Activated CD4-positive, CD25-positive, alpha-beta regulatory T cell (primary cell): Measurements from ENCODE around the gene TGFB1.
"Not testable (repeated sequence)": the region's sequence is repeated elsewhere in the genome, so short reads cannot be mapped to it uniquely, and the experiment has no call there.

ENCODE experiments used
- DNase-seq, 4 experiments: peaks; one replicate each; lab custom pipeline; 2025; lab: John Stamatoyannopoulos, UW

Gene TGFB1

GRCh38 chr19:41369769-41370168, 16.0 kb upstream of the TGFB1 start:
- DNase-seq, result no peak

DNA sequence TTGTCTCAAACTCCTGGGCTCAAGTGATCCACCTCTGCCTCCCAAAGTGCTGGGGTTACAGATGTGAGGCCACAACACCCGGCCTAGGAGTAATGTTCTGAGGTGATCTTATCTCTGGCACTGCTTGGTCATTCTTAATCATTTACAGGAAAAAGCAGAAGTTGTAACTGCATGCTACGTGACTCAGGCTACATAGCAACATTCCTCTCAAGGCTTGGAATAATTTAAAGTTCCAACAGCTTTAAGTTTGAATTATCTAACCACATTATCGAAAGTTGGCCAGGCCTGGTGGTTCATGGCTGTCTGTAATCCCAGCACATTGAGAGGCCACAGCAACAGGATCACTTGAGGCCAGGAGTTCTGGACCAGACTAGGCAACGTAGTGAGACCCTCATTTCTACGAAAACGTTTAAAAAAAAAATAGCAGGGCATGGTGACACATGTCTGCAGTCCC, 14.2 kb upstream of the TGFB1 start:
- no peak for DNase-seq

GRCh38 chr19:41366089-41366488, 12.4 kb upstream of the TGFB1 start:
- no peak for DNase-seq

DNA sequence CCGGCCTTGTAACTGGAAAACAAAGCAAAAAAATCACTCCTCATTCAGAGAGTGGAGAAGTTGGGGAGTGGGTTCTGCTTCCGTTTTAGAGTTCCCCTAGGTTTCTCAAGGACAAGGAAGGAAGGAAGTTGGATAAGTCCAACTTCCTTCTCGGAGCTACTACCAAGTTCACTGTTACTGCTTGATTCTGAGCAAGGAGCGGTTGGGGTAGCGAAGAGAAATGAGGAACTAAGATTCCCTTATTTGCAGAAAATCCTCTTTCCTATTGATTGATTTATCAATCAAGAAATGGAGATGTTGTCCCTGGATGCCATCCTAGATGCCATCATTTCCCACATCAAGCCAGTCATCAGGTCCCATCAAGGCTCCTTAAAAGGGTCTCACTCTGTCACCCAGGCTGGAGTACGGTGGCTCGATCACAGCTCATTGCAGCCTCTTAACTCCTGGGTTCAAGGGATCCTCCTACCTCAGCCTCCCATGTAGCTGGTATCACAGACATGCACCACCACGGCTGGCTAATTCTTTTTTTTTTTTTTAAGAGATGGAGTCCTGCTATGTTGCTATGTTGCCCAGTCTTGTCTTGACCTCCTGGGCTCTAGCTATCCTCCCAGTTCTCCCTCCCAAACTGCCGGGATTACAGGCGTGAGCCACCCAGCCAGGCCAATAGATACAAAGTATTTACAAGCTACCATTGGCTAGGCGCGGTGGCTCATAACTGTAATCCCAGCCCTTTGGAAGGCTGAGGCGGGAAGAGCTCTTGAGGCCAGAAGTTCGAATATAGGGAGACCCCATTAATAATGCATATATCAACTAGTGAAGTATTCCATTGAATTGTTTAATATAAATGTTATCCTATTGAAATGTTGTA, 11.0 kb upstream of the TGFB1 start:
- no peak for DNase-seq

DNA sequence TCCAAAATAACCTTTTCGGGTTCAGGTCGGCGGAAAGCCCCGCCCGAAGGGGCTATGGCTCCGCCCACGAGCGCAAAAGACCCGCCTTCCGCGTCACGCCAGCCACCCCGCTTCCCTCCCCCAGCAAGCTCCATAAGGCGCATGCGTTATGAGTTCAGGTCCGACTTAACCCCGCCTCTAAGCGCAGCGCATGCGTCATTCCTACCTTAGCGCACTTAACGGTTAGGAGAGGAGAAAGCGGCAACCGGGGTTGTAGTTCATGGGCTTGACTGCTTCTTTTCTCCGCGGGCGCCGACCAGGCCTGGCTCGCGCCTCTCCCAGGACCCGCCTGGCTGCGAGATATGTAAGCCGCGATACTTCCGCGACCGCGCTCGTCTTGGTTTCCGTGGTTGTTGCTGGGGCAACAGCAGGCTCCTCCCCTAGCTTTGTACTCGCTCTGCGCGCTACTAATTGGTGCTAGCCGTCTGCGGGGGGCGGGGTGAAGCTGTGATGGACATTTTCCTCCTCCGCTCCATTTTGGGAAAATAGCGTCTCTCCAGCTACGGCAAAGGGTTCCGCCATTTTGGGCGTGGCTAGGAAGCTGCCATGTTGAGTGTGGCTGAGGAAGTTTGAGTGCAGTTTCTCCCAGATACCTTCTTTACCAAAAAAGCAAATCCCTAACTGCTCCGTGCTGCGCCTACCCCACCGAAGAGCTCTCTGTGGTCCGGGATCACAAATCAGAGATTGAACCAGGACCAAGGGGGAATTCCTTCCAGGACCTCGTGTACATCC, 10.2 kb upstream of the TGFB1 start, which contains the start of gene B9D2:
Gene B9D2 (minus strand): TSS at position 397 of the 771 bp plus-strand sequence. CDS start 630 bp downstream, outside the sequence.
- peak; percentile 91 to 95 (median 92) for DNase-seq

DNA sequence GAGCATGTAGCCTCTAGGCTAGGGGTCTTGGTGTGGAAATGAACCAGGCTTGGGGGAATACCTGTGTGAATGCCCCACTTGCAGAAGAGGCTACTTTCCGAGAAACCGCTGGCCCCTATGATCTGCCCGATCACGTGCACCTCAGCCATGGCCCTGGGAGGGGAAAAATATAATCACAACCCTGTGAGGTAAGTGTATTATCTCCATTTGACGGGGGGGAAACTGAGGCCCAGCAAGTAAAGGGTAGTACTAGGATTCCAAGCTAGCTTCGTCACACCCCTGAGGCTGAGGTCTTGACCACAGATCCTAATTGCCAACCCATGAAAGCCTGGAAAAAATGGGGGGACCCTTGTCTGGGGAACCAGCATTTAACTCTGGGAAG, 9.6 kb upstream of the TGFB1 start:
- no peak for DNase-seq

- no peak for DNase-seq
Observed at GRCh38 chr19:41362143-41362847, 8.6 kb upstream of the TGFB1 start.

GRCh38 chr19:41359741-41360140, 6.0 kb upstream of the TGFB1 start:
- no peak for DNase-seq

- DNase-seq, result no peak
Observed at GRCh38 chr19:41357746-41358145, 4.0 kb upstream of the TGFB1 start.

DNA sequence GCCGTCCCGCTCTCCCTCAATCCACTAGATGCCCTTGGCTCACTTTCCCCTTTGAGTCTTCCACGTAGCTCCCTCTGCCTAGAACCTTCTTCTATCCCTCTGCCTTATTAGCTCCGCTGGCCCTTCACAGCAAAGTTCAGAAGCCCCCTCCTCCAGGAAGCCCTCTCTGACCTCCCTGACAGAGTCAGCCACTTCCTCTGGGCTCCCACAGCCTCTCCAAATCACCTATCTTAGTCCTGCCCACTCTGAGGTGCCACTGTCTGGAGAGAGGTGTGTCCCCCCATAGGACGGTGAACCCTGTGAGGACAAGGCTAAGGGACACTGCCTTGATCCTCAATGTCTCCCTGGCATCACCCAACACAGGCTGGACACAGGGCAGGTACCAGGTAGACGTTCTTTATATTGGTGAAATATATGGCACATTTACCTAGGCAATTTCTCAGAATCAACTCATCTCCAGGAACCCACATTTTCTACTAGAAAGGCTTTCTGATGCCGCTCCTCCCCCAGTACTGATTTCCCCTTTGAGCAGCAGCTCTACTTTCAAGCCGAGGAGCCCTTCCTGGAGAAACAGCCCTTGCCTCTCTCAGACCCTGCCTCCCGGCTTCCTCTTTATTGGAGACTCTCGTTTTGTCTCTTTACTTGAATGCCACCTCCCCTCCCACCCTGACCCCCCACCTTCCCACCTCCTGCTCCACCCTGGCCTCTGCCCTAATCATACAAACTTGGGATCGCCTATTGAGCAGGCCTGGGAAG, 3.4 kb upstream of the TGFB1 start:
- no peak for DNase-seq

DNA sequence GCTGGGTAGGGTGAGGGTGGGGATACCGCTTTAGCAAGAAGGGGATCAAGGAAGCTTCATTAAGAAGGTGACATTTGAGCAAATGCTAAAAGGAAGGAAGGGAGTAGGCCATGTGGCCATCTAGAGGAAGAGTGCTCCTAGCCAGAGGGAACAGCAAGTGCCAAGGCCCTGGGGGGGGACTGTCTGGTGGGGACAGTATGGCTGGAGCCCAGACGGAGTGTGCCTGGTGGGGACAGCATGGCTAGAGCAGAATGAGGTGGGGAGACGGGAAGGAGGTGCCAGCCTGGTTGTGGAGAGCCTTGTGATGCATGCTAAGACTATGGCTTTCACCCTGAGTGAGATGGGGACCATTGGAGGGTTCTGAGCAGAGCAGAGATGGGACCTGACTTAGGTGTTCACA, 2.1 kb upstream of the TGFB1 start:
- no peak for DNase-seq

GRCh38 chr19:41355035-41355434, 1.3 kb upstream of the TGFB1 start:
- DNase-seq, result no peak

- DNase-seq, result no peak
Observed at GRCh38 chr19:41354343-41354953, 726 bp upstream of the TGFB1 start.

GRCh38 chr19:41352609-41353465, 885 bp downstream of the TGFB1 start:
- DNase-seq, result peak; percentile 65 to 69 (median 66)

- DNase-seq, result no peak
Observed at GRCh38 chr19:41352279-41352608, 1.5 kb downstream of the TGFB1 start.

DNA sequence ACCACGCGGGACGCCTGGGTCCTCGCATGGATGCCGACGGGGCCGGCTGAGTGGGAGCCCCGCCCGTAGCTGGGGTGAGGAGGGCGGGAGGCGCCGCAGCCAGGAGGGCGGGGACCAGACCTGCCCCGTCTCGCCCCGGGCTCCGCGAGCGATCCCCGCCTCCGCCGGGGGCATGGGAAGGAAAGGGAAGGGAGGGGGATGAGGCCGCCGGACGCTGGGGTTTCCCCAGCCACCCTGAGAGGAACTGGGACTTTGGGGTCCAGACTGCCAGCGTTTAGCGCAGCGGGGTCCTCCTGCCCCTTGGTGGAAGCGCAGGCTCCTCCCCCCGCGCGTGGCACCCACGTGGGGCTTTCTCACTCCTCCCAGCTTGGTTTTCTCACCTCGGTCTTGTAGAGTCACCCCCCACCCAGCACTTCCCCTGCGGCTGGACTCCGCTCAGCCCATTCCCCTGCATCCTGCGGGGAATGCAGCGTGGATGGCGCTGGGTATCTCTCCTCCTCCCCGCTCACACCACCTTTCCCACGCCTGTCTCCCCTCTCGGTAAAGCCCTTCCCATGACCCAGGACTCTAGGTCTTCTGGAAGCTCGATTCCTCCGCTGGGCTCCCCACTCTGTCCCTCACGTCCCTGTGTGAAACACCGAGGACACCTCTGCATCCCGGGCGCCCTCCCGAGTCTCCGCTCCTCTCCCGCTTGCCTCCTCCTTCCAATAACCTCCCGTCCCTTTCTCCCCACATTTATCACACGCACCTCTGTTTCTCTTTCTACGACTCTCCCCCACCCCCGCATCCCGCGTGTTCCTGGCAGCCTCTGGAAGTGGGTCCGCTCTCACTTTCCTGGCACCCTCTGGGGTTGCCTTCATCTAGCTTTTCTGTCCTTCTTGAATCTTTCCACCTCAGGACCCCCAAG, 2.1 kb downstream of the TGFB1 start:
- peak; percentile 71 to 77 (median 74) for DNase-seq

DNA sequence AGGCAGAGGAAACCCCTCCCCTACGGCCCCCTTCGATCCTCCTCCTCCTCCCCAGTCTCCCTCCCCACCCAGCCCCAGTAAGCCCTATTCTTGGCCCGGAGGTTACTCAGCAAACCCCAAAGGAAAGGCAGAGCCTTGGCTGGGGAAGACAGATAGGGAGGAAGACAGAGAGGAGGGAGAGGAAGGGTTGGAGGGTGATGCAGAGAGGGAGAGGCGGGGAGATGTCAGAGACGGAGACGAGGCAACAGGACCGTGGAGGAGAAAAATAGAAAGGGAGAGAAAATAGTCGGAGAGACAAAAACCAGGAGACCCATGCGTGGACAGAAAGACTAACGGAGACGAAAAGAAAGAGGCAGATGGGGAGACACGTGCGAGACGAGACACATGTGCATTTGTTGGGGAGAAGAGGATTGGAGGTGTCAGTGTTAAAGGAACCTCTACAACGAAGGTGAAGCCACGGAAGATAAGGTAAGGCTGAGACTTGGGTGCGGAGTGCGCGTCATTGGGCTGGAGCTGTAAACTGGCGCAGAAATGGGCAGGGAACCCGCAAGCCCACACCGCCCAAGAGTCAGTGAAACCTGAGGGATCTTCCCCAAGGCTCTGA, 2.9 kb downstream of the TGFB1 start:
- DNase-seq, result no peak

DNA sequence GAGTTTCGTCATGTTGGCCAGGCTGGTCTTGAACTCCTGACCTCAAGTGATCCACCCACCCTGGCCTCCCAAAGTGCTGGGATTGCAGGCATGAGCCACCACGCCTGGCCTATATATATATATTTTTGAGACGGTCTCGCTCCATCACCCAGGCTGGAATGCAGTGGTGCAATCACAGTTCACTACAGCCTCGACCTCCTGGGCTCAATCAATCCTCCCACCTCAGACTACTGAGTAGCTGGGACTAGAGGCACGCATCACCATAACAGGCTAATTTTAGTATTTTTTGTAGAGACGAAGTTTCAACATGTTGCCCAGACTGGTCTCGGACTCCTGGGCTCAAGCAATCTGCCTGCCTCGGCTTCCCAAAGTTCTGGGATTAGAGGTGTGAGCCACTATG, 6.8 kb downstream of the TGFB1 start:
- DNase-seq, result not testable (repeated sequence)

DNA sequence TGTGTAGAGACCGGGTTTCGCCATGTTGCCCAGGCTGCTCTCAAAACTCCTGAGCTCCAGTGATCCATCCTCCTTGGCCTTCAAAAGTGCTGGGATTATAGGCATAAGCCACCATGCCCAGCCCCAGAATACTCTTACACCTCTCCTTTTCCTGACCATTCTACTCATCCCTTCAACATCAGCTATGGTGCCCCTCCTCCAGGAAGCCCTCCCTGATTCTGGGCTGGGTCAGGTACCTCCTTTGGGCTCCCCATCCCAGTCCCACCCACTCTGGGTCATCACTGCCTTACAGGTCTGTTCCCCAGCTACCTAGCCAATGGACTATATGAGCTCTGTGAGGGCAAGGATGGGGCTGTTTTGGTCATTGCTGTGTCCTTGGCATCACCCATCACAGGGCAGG, 9.6 kb downstream of the TGFB1 start:
- DNase-seq, result no peak
